Endothelial cell of hepatic sinusoid (primary cell): Measurements from ENCODE around the gene ALKBH3.

ENCODE experiments used
- in situ Hi-C: cut with HindIII; loops from 2 replicates; pipeline ENCODE4 v1.10.0; 2017; ENCODE audit warnings: low sequenced_read_pairs

ALKBH3 gene

DNA sequence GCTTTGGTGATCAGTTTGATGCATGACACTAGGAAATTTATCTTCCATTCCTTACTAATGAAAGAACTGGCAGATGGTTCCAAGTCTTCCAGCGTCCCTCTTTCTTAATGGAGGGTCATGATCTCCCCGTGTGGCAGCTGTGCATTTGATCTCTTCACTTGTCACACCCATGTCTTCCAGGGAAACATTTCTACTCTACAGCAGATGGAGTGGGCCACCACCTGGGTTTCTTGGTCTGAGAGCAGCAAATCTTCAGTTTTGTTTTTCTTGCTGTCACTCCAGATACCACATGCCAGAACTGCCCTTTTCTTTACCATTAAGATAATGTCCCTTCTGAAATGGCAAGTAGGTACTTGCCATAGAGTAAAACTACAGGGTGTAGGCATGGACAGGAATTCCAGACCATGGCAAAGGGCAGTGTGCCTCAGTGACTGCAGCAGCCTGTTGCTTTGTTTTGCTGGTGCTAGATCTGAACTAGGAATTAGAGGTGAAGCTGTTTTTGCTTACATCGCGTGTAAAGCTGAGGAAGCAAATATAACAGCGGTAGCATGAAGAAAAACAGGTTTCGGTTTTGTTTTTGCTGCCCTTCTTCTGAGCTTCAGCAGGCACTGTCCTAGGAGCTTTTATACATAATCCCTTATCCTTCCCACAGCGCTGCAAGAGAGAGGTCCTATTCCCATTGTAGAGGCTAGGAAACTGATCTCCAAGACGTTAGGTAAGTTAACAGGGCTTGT is 41.1 kb downstream of the ALKBH3 start:
- in situ Hi-C loops: no loop called here

DNA sequence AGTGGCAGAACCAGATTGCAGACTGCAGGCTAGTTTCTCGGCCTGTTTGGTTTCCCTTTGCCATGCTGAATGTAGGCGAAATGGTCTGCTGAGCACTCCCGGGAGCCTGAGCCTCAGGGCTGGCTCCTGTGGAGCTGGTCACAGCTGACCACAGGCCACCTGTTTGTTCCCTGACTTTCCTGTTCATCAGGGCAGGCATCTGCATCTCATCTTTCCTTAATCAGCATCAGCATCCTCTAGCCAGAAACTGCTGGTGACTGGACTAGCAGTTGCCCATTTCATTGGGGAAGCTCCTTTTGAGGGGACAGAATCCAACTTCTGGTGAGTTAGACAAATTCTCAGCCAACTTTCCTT is 41.6 kb downstream of the ALKBH3 start:
- in situ Hi-C loops: no loop called here

DNA sequence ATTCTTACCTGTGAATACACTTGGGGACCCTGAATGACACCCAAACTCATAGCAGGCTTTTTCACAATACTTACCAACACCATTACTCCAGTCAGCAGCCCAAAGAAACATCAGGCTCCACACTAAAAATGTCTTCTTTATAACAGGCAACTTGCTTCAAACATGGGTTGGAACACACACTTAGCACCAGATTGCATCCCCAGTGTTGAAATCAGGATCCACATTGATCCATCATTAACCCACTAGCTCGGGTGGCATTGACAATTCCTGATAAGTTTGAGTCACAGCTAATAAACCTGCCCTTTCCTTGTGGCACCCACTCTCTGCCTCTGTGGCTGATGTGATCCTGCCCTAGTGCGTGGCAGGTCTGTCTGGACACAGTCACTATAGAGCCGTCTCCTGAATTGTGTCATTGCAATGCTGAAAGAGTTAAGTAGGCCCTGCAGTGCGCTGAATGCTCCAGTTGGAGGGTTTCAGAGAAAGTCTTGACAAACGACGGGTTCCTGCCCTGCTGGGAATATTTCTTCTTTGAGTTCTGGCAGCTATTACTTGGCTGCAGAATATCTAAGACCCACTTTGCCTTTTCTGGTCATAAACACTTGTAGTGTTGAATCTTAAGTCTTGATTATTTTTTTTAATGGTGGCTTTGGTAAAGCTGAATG is 42.2 kb downstream of the ALKBH3 start:
- in situ Hi-C loops: no loop called here

DNA sequence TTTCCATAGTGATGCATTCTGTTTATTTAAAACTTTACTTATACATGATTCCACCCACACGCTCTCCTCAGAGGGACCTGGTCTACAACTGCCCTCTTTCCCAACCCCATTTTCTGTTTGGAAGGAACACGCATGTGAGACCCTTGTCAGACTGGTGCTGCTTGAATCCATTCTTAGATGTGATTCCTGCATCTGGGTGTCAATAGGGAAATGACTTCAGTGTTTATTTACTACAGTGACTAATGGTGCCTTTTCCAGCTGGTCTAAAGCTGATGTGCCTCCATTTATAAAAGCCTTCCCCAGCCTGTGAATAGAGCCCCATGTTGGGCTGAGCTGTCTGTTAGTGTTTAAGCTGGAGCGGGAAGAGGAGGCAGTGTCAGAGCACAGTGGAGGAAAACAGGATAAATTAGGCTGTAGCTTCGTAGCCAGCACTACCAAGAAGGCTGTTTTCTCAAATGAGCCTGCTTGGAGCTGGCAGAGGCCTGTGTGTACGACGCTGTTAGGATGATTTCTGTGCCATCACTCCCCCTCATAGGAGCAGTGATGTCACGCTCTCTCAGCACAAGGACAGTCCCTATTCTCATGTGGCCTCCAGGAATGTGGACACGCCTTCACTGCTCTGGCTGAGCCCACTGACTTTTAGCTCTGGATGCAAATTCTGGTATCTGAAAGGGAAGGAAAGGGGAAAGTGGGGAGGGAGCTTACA is 42.9 kb downstream of the ALKBH3 start:
- in situ Hi-C loops: no loop called here

DNA sequence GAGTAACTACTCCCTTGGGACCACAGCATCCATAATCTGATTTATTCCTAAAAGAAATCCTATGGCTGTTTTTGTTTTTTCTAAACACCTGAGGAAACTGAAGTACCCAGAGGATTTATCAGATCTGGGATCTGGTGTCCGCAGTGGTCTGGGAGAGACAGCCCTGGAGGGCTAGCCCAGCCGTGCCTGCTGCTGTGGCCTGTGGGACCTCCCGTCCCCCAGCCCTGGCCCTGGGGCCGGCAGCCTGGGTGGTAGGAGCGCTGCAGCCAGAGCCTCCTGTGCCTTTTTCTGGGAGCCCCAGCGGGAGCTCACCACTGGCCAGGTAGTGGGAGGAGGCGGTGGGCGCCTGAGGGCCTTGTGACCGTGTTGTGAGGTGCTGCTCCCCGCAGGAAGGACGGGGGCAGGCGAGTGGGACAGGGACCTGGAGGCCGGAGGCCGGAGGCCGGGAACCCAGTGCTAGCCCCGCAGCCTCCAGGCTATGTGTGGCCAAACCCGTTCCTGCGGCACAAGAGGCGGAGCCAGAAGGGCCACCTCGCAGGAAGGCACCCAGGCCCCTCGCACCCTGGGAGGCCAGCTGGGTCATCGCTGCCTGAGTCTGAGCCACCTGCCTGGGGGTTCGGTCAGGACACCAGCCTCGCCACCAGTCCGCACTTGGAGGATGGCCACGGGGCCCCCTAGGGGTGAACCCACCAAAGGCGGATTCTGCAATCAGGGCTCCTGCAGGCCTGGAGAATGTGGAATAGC is 43.7 kb downstream of the ALKBH3 start:
- in situ Hi-C loops: no loop called here

DNA sequence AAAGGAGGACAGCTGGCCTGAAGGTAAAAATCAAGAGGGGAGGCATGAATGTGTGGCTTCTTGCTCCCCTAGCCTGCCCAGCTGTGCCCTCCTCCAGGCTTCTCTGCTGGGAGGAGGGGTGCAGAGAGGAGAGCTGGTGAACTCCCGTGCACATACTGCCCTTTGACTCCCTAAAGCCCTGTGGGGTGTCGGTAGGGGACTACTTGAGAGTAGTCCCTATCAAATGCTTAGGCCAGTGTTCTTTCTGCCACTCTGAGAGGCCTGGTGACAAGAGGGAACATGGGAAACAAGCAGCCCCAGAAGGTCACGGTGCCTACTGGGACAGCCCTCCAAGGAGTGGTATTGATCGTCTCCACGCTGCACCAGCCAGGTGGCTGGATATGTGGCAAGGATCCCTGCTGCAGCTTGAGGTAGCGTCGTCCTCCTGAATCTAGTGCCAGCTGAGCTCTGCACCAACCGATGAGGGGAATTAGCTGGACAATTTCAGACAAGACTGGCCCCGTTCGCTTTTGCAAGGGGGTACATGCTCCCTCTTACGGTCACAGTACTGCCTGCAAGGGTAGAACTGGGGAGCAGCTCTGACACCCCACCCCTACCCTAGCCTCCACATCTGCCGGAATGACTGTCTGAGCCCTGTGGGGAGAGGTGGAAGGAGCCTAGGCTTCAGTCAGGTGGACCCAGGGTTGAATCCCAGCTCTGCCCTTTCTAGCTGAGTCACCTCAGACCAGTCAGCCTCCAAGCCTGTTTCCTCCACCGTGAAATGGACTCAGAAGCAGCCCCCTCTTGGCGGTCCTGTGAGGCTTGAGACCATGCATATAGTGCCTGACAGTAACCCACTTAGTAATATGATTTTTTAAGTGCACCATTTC is 44.7 kb downstream of the ALKBH3 start:
- in situ Hi-C loops: no loop called here

DNA sequence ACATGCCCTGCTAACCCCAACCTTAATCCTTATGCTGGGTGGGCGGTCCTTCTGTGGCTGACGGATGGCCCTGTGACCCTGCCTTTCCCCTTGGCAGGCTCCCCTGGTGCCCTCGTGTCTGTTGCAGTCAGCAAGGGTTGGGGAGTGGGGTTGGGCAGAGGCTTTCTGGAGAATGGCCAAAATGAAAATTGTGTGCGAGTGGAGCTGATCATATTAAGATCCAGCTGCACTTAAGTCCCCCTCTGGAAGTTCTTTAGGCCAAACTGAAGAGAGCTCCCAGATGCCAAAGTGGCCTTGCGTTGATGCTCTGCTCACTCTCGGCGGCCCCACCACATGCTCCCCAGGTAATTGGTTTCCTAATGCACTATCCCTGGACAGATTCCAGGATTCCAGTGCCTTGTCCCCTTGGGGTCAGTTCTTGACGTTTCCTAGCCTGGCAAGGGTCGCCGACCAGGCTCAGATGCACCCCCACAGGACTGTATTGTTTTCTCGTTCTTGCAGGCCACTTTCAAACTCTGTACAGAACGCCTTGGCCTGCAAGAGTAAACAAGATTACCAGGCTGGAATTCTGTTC is 45.4 kb downstream of the ALKBH3 start:
- in situ Hi-C loops: no loop called here

DNA sequence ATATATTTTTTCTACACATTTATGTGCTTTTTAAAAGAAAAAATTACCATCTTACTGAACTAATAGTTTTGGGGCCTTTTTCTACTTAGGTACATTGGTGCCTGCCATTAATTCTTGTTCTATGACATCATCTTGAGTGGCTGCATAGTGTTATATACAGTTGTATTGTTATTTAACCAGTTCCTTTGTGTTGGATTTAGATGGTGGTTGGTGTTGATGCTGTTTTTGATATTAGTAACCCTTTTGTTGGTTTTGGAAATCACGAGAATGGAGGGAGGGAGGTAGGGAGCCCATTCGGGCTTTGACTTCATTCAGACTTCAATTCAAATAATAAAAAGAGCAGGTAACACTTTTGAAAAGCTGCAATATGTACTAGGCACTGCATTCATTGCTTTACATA is 46.4 kb downstream of the ALKBH3 start:
- in situ Hi-C loops: no loop called here

DNA sequence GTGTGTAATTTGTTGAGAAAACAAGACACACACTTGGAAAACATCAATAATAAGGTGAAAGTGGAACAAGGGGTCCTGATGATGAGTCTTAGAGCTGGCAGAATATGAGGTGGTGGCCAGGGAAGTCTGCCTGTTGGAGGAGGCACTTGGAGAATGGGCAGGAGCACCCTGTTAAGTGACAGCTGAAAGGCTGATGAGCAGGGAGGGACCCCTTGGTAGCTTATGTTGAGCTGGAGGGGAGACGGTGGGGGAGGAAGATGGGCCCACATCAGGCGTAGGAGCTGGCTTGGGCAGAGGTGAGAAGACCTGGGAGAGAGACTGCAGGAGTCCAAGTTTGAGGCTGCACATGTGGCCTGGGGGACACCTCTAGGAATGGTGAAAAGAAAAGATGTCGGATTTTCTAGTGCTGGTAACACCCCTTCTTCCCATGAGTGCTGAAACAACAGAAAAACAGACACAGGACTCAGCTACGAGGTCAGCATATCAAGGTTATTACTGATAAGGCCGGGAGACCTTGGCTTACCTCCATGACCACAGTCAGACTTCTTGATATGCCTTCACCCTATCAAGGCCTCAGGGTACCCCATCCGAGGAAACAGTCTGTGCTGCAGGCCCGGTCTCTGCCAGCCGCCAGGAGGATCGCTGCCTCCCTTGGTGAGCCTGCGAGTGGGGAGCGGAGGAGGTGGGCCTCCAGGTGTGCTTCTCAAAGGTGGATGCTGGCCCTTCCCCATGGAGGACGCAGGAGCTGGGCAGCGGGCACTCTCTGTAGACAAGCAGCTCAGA is 47.5 kb downstream of the ALKBH3 start:
- in situ Hi-C loops: no loop called here

DNA sequence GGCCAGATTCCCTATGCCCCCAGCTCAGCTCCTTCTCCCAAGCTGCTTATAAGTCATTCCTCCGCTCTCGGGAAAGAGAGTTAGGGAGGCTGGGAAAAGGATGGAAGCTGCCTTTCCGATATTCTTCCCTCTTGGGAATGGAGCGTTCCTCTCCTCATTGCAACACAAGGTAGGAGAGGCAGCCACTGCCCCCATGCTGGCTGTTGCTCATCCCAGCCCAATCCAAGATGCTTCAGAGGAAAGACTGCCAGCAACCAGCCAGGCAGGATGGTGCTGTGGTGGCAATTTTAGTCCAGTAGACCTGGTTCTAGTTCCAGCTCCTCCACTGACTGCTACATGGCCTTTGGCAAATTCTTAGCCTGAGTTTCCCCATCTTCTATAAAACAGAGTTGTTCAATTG is 48.1 kb downstream of the ALKBH3 start:
- in situ Hi-C loops: no loop called here

DNA sequence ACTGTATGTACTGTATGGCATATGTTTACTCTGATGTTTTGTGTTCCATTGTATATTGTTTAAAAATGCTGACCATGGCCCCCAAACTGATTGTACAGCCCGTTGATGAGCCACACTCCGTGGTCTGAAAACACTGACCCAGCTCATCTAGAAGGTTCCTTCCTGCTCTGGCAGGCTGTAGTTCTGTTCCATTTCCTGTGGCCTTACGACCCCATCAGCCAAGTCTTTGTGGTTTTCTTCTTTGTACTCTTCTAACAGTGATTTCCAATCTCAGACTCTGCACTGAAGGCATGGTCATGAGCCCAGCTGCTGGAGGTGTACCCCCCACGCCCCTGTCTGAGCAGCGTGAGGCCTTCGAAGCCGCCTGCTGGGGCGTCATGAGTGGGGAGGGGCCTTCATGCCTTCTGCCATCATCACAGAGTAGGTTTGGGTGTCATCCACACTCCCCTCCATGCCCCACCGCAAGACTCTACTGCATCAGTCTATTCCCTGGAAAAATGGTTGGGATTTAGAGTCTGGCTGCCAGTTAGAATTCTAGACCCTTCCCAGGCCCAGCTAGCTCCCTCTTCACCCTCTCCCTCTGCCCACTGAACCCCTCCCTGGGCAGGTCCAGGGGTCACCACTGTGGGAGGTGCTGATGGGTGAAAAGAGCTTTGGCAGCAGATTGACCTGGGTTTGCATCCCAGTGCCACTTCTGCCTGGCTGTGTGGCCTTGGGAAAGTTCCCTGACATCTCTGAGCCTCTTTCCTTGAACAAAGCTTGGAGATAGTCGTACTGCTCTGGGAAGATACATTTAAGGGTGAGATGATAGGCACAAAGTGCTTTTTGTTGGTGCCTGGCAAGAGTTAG is 50.5 kb downstream of the ALKBH3 start:
- in situ Hi-C loops: no loop called here

DNA sequence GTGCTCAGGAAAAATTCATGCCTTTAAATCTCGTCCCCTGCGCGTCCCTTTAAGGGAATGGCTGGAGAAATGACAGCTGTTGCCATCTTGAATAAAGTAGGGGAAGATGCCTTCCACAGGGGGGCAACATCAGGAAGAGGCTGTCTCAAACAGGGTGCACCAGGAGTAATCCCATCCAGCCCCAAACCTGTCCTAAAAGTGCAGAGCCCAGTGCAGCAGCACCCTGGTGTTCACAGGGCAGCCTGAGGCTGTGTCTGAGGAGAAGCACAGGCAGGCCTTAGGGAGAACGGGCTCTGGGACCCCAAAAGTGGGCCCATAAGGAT is 51.0 kb downstream of the ALKBH3 start:
- in situ Hi-C loops: no loop called here

DNA sequence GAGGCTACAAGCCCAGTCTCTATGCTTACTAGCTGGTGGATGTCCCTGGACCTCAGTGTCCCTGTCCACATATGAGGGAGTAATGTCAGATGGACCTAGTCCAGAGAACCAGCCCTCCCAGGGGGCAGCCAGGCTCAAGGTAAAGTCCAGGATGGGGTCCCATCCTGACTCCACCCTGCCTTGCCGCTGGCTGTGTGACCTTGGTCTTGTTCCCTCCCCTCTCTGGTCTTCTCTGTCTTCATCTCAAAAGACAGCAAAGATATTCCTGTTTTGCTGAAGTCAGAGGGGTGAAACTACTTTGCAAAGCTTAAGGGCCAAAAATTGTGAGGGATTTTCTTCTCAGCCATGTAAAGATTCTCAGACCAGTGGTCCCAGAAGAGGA is 52.6 kb downstream of the ALKBH3 start:
- in situ Hi-C loops: no loop called here

DNA sequence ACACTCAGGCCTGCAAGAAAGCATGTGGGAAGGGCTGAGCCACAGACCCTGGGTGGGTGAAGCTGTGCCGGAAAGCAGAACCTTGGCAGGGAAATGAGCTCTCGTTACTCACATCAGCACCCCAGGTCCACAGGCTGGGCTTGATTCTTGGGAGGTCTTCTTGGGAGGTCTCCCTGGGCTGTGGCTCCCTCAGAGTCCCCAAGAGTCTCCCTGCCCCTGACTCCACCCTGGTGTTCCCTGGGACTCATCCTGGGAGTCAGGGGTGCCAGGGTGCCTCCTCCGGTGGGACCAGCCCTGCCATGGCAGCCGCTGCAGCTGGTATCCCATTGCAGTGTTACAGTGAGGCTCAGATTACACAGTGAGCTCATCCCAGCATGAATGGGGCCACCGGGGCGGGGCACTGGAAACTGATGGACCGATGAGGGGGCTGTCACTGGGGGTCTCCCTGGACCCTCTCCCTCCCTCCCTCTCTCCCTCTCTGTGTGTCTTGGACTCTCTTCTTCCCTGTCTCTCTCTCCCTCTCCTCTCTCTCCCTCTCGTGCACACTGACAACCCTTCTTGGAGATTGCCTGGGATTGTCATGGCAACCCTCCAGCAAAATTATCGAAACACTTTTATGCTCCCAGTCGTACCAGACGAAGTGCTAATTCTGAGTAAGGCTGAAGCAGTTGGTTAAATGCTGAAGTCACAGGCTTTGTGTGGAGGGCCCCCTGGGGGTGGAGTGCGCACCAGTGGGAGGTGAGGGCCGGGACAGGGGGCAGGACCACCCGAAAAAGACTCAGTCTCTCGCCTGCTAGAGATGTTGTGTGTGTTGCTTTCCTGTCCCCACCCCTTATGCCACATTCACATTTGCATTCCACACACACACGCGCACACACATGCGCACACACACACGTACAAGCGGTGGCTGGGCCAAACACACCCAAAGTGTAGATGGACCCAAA is 53.2 kb downstream of the ALKBH3 start:
- in situ Hi-C loops: no loop called here

DNA sequence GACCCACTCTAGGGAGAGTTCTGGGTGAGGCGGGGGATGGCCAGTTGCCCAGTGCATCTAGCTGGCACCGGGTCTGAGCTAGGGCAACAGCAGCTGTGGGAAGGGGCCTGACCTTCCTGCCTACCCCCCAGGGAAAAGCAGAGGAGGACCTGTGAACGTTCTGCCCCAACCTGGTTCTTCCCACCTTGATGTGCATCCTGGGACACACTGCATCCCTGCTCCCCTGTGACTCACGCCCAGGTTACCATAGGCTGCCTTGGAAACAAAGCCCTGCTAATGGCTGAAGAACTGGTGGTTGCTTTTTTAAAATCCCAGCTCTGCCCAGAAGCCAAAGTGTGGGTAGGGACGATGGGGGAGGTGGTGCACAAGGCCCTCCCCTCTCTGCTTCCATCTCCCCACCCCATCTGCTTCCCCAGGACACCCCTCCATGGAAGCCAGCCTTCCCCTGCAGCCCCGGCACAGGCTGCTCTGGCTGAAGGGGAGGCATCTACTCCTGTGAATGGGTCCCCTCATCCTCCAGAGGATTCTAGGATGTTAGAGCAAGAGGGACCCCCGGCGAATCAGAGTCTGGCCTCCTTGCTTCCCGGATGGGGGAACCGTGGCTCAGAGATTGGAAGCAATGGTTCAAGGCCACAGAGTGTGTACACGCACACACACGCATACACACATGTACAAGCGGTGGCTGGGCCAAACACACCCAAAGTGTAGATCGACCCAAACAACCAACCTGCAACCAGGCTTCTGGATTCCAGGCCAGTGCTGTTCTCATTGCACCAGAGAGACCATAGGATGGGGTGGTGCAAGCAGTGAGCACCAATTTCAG is 54.2 kb downstream of the ALKBH3 start:
- in situ Hi-C loops: no loop called here

DNA sequence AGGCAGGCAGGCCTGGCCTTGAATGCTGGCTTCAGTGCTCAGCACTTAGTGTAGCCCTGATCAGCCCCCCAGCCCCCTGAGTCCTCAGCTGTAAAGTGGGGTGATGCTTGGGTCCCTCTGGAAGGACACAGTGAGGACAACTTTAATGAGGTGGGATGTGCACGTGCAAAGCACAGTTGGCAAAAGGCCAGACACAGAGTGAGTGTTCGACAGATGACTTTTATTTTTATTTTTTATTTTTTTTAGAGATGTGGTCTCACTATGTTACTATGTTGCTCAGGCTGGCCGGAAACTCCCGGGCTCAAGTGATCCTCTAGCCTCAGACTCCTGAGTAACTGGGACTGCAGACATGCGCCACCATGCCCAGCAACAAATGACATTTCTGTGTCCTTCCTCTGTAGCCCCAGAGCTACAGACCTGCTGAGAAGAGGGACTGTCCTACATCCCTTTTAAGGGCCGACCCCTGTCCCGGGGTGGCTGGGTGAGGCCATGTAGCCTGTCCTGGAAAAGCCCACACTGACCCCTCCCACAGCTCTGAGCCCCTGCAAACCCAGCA is 54.9 kb downstream of the ALKBH3 start:
- in situ Hi-C loops: no loop called here

DNA sequence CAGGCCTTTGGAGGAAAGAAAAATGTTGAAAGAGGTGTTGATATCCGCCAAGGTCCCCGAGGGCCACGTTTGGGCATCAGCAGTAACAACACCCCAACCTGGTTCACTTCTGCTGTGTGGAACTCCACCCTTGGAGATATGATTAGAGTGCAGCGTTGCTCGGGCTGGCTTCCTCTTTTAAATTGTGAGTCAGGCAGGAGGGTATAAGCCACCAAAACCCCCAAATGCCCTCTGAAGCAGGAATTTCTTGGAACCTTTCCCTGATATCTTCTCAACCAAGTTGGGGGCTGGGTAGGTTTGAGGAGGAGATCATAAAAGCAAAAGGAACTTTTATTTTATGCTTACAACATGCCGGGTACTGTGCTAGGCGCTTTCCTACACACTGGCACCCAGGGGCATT is 55.4 kb downstream of the ALKBH3 start:
- in situ Hi-C loops: no loop called here
